Panc1 (cell line): ENCODE measurements around the gene ZNF761.
"Not testable (repeated sequence)": the region's sequence is repeated elsewhere in the genome, so short reads cannot be mapped to it uniquely, and the experiment has no call there.

Source experiments
- CTCF ChIP-seq: fragments of 450-650 bp; IDR thresholded peaks from 2 replicates; pipeline ENCODE4 v1.5.1; 2017; ENCODE audit warnings: mild to moderate bottlenecking
- POLR2AphosphoS5 ChIP-seq: IDR thresholded peaks from 2 replicates; pipeline ENCODE4 v1.6.1; 2012; ENCODE audit warnings: mild to moderate bottlenecking, low read depth, low read length, moderate library complexity
- SIN3A ChIP-seq: IDR thresholded peaks from 2 replicates; pipeline ENCODE4 v1.6.1; 2012; ENCODE audit warnings: low read depth, mild to moderate bottlenecking, low read length, moderate library complexity, borderline replicate concordance; ENCODE audit not compliant: insufficient read depth
- TF ChIP-seq, protein P1 (sequence below), 2 experiments: IDR thresholded peaks; 2 replicates each; pipeline ENCODE4 v1.6.1; 2011 to 2012; ENCODE audit warnings: low read depth in 2 of 2, control low read depth in 1 of 2, low read length in 1 of 2, mild to moderate bottlenecking in 1 of 2, moderate library complexity in 1 of 2; ENCODE audit not compliant: insufficient read depth in 1 of 2

DNA sequence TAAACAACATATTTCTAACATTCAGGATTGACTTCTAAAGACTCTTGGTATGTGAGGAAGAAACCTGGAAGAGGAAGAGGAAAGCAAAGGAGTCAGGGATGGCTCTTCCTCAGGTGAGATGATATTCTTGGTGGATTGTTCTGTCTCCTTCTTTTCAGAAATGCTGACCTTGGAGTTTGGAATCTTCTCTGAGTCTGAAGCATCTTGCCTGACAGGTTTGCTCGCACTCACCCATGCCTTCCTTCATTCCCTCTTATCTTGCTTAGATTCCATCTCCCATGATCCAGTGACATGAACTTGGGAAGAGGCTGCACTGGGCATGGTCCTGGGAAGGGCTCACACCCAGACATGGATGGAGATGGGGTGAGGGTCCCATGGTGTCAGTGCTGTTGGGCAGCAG is 33.9 kb upstream of the ZNF761 start:
- not testable (repeated sequence) for TF ChIP-seq CTCF, POLR2AphosphoS5, SIN3A
- TF ChIP-seq, protein P1, sequence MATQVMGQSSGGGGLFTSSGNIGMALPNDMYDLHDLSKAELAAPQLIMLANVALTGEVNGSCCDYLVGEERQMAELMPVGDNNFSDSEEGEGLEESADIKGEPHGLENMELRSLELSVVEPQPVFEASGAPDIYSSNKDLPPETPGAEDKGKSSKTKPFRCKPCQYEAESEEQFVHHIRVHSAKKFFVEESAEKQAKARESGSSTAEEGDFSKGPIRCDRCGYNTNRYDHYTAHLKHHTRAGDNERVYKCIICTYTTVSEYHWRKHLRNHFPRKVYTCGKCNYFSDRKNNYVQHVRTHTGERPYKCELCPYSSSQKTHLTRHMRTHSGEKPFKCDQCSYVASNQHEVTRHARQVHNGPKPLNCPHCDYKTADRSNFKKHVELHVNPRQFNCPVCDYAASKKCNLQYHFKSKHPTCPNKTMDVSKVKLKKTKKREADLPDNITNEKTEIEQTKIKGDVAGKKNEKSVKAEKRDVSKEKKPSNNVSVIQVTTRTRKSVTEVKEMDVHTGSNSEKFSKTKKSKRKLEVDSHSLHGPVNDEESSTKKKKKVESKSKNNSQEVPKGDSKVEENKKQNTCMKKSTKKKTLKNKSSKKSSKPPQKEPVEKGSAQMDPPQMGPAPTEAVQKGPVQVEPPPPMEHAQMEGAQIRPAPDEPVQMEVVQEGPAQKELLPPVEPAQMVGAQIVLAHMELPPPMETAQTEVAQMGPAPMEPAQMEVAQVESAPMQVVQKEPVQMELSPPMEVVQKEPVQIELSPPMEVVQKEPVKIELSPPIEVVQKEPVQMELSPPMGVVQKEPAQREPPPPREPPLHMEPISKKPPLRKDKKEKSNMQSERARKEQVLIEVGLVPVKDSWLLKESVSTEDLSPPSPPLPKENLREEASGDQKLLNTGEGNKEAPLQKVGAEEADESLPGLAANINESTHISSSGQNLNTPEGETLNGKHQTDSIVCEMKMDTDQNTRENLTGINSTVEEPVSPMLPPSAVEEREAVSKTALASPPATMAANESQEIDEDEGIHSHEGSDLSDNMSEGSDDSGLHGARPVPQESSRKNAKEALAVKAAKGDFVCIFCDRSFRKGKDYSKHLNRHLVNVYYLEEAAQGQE (IDR thresholded peaks at IDR 0.05; ENCODE audit: insufficient read depth in 1 of 2, low read depth in 2 of 2, low read length in 1 of 2), result not testable (repeated sequence)
